Mucosa of stomach (tissue), 1 donor: Measurements from ENCODE around the gene CIZ1.
A peak's percentile ranks its signal among the peaks of the same experiment; 100 is the strongest.
"Not testable (repeated sequence)": the region's sequence is repeated elsewhere in the genome, so short reads cannot be mapped to it uniquely, and the experiment has no call there.

Experiments used
- H3K27me3 ChIP-seq: one replicate; pipeline ENCODE4 v1.7.0; 2013; ENCODE audit warnings: mild to moderate bottlenecking, low read length; ENCODE audit not compliant: control insufficient read depth, insufficient read depth
- H3K36me3 ChIP-seq: one replicate; pipeline ENCODE4 v1.7.0; 2013; ENCODE audit warnings: low read length; ENCODE audit not compliant: control insufficient read depth, insufficient read depth
- H3K4me1 ChIP-seq: one replicate; pipeline ENCODE4 v1.7.0; 2013; ENCODE audit warnings: mild to moderate bottlenecking, low read length; ENCODE audit not compliant: control insufficient read depth, insufficient read depth
- H3K4me3 ChIP-seq: one replicate; pipeline ENCODE4 v1.7.0; 2013; ENCODE audit warnings: low read length
- H3K9ac ChIP-seq: one replicate; pipeline ENCODE4 v1.7.0; 2013; ENCODE audit warnings: mild to moderate bottlenecking, low read length, moderate library complexity
- H3K9me3 ChIP-seq: one replicate; pipeline ENCODE4 v1.7.0; 2013; ENCODE audit warnings: mild to moderate bottlenecking, low read length, moderate library complexity; ENCODE audit not compliant: control insufficient read depth
- donor health status: Pancreatic carcinoma.

CIZ1 gene

DNA sequence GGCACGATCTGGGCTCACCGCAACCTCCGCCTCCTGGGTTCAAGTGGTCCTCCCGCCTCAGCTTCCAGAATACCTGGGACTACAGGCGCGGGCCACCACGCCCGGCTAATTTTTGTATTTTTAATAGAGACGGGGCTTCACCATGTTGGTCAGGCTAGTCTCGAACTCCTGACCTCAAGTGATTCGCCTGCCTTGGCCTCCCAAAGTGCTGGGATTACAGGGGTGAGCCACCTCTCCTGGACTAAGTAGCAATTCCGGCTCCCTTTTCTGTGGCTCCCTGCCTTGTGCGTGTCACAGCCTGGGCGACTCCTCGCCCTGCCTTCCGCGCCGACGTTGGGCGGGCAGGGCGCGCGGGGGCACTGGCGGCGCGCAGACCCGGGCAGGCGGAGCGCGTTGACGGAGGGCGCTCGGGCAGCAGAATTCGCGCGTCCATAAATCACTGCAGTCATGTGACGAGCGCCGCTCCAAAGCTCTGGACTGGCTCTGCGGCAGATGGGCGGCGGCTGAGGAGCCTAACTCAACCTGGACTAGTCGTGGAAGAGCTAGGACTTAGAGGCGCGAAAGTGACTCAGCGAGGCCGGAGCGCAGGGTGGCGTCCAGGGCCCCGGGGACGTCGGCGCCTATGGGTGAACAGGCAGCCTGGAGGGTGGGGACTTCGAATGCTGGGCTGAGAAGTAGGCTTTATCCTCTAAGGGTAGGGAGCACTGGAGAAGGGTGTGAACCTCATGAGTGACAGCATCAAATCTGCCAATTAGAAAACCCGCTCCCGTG, 1.4 kb upstream of the CIZ1 start:
- no peaks in the 10 kb centered on the region for H3K9me3 ChIP-seq
- peak overlapping the region; percentile 99 for H3K9ac ChIP-seq
- no peaks in the 10 kb centered on the region for H3K36me3 ChIP-seq
- no peaks in the 10 kb centered on the region for H3K27me3 ChIP-seq
- H3K4me1 ChIP-seq: peaks cover 15% of the 10 kb centered on the region
- no peak overlapping the region for H3K4me3 ChIP-seq

DNA sequence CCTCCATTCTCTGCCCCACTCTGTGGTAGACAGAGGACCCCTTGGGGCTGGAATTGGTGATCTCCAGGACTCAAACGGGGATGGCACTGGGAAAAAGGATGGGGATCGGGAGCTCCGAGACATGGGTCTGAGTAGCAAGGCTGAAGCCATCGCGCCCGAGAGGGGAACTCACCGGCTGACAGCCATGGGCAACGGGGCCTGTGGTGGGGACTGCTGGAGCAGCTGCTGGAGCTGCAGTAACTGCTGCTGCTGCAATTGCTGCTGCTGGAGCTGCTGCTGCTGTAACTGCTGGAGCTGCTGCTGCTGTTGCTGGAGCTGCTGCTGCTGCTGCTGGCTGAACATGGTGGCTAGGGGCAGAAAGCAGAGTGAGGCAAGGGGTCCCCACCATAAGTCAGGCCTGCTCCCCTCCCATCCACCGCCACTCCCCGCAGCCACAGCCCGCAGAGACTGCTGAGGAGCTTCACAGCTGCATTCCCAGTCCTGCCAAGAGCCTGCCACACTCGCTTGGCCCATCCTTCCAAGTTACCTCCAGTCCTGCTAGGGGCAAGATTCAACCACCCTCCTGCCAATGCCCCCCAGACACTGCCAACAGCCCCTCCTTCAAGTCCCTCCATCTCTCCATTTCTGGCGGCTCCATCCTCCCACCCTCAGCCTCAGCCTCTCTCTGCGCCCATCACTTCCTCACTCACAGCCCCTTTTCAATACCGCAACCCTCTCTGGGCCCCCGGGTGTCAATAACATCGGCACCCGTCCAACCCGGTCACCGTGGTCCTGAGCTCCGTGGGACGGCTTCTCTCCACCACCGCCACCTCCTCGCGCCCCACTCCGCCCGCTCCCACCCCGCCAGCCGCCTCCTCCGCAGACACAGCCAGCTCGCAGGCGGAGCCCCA, 611 bp downstream of the CIZ1 start:
- Histone ChIP-seq H3K4me1 (peaks cover 15% of the 10 kb centered on the region), H3K9me3 (no peaks in the 10 kb centered on the region), H3K4me3 (peak overlapping the region; percentile 85), H3K27me3 (no peaks in the 10 kb centered on the region), H3K36me3 (no peaks in the 10 kb centered on the region), H3K9ac (peak overlapping the region; percentile 99)

DNA sequence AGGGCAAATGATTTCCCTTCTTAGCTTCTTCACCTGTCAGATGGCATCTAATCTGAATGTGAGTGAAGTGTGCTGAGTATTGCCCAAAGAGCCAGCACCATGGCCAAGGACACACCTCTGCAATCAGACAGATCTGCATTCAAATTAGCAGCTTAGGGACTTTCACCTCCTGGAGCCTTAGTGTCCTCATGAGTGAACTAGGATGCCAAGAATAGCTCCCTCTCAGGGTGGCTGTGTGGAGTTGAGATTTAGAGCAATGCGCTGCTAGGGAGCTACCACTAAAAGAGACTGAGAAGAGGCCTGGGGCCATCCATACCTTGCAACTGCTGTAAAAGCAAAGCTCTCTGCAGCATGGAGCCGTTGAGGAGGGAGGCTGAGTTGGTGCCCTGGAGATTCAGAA, 1.4 kb downstream of the CIZ1 start:
- Histone ChIP-seq H3K9me3 (no peaks in the 10 kb centered on the region), H3K36me3 (no peaks in the 10 kb centered on the region), H3K4me1 (peaks cover 15% of the 10 kb centered on the region), H3K9ac (no peak overlapping the region), H3K4me3 (no peak overlapping the region), H3K27me3 (no peaks in the 10 kb centered on the region)

DNA sequence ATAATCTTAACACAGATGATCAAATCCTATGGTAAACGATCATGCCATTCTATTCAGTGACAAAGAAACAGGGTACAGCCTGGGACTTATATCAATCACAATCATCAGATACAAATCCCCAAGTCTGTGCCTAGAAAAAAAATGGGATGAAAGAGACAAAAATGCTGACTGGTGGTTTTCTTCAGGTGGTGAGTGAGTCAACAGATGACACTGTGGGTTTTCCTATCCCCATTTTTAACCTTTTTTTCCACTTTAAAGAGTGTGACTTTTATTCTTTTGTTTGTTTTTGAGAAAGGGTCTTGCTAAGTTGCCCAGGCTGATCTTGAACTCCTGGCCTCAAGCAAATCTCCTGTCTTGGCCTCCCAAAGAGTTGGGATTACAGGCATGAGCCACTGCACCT, 3.2 kb downstream of the CIZ1 start:
- peaks cover 15% of the 10 kb centered on the region for H3K4me1 ChIP-seq
- H3K27me3 ChIP-seq: no peaks in the 10 kb centered on the region
- H3K9me3 ChIP-seq: no peaks in the 10 kb centered on the region
- no peaks in the 10 kb centered on the region for H3K36me3 ChIP-seq
- H3K9ac ChIP-seq: no peak overlapping the region
- no peak overlapping the region for H3K4me3 ChIP-seq

DNA sequence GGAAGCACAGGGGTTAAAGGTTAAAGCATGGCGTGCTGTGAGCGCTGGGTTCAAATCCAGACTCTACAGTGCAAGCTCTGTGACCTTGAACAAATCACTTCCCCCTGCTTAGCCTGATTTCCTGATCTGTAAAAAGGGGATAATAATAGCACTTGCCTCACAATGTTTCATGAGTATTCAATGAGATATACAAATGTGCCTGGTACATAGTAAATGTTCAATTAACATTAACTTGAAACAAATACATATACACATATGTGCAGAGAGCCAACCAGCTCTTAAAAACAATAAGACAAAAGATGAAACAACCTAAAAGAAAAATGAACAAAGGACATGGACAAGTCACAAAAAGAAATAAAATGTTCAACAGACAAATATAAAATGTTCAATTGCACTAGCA, 4.0 kb downstream of the CIZ1 start:
- no peaks in the 10 kb centered on the region for H3K27me3 ChIP-seq
- no peak overlapping the region for H3K9ac ChIP-seq
- no peak overlapping the region for H3K4me3 ChIP-seq
- peaks cover 12% of the 10 kb centered on the region for H3K4me1 ChIP-seq
- no peaks in the 10 kb centered on the region for H3K9me3 ChIP-seq
- H3K36me3 ChIP-seq: no peaks in the 10 kb centered on the region

DNA sequence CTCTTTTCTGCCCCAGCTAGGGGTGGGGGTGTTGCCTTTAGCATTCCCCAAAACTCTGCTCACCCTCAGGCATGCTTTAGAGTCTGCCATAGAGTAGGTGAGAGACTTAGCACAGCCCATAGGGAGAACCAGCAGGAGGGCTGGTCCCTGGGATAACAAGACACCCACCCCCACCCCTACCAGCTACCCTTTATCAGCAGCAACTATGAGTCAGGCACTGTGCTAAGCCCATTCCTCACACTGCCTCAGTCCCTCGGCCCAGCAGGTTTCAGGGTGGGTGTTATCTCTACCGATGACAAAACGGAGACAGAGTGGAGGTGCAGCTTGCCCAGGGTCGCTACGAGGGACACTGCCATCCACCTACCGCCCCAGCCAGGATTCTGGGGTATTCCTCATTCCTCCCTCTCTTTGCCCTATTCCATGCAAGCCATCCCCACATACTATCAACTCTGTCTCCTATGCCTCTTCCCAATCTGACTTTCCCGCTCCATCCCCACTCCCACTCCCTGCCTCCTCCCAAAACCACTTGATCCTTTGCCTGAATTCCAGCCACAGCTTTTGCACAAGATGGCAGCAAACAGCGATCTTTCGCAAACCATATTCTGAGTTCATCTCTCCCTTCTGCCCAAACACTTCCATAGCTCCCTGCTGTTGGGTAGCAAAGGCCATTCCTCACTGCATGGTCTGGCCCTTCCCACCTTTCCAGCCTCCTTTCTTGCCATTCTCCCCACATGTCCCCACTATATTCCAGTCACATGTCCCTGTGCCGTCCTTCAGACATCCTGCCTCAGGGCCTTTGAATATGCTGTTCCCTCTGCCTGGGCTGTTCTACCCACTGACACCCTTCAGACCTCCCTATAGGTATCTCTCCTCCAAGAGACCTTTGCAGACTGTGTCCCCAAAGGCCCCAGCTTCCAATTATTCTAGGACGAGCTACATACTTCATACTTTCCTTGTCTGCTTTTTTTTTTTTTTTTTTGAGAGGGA, 5.1 kb downstream of the CIZ1 start:
- H3K36me3 ChIP-seq: no peaks in the 10 kb centered on the region
- H3K9ac ChIP-seq: no peak overlapping the region
- no peaks in the 10 kb centered on the region for H3K27me3 ChIP-seq
- H3K9me3 ChIP-seq: no peaks in the 10 kb centered on the region
- no peak overlapping the region for H3K4me3 ChIP-seq
- peaks cover 12% of the 10 kb centered on the region for H3K4me1 ChIP-seq

DNA sequence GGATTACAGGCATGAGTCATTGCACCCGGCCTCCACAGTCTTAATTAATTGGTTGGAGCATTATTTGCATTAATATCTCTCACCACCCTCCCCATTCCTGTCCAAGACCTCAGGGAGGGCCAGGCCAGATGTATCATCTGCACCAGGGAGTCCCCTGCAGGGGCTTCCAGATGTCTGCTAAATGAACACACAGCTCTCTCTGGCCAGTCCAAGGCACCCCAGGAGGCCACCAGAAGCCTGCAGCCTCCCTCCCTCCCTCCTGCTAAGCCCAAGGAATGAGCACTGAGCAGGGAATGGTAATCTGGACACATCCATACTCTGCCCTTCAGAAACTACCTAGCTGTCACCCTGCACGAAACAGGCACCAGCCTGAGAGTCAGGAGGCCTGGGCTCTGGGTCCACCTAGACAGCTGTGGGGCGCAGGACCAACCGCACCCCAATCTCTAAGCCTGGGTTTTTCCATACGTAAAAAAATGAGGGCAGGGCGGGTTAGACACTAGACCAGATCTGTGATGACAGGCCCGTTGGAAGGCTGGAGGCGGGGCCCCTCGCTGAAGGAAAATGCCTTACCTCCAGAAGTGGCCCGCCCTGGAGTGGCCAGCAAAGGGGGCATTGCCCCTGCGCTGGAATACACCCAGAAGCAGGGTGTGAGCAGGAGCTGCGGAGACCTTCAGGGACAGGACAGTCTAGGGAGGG, 8.3 kb downstream of the CIZ1 start:
- H3K4me1 ChIP-seq: no peaks in the 10 kb centered on the region
- H3K27me3 ChIP-seq: no peaks in the 10 kb centered on the region
- H3K9ac ChIP-seq: no peak overlapping the region
- H3K9me3 ChIP-seq: no peaks in the 10 kb centered on the region
- peaks cover 12% of the 10 kb centered on the region for H3K36me3 ChIP-seq
- H3K4me3 ChIP-seq: no peak overlapping the region

DNA sequence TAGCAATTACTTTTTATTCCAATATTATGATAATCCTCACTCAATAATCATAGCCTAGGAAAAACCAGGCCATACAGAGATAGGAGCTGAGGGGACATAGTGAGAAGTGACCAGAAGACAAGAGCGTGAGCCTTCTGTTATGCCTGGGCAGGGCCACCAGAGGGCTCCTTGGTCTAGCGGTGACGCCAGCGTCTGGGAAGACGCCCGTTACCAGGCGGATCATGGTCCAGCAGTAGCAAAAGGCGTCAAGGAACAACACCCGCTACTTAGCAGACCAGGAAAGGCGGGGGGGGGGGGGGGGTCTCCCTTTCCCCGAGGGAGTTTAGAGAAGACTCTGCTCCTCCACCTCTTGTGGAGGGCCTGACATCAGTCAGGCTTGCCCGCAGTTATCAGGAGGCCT, 9.9 kb downstream of the CIZ1 start:
- H3K36me3 ChIP-seq: peaks cover 18% of the 10 kb centered on the region
- H3K9me3 ChIP-seq, H3K4me3 ChIP-seq, H3K9ac ChIP-seq, H3K4me1 ChIP-seq, H3K27me3 ChIP-seq: not testable (repeated sequence)

DNA sequence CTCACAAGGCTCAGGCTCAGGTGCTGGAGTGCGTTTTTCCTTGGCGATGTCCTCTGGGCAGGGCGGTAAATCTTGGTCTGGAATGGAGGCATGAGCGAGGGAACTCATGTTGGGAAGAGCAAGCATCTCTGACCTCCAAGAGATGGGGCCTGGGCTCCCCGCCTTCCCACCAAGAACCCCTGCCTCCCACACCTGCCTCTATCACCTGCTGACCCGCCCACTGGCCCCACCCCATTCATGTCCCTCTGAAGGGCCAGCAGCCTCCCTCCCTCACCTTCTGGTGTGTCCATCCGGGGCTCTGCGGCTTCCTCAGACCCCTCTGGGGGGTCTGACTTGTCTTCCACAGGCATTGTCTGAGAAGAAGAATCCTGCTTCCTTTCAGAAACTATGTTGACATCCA, 10.9 kb downstream of the CIZ1 start:
- no peak overlapping the region for H3K4me3 ChIP-seq
- no peaks in the 10 kb centered on the region for H3K4me1 ChIP-seq
- H3K9me3 ChIP-seq: no peaks in the 10 kb centered on the region
- no peaks in the 10 kb centered on the region for H3K27me3 ChIP-seq
- H3K36me3 ChIP-seq: peaks cover 25% of the 10 kb centered on the region
- no peak overlapping the region for H3K9ac ChIP-seq

DNA sequence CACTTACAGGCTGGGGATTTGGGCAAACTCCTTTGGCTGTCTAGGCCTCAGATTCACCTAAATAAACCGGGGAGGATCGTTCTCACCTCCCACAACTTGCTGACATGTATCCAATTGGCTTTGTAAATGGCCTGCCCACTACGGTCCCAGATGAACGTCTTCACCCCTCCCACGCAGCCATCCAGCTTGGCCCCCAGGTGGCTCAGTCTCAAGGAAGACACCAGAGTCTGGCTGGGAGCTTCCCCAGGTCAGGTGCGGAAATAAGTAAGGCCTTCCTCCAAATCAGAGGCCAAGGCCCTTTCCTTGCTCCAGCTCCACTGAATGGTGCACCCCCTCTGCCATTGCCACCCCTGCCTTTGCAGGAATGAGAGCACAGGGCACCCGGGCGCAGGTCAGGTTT, 11.4 kb downstream of the CIZ1 start:
- H3K36me3 ChIP-seq: peaks cover 25% of the 10 kb centered on the region
- H3K9ac ChIP-seq: no peak overlapping the region
- no peaks in the 10 kb centered on the region for H3K27me3 ChIP-seq
- no peaks in the 10 kb centered on the region for H3K4me1 ChIP-seq
- H3K9me3 ChIP-seq: no peaks in the 10 kb centered on the region
- no peak overlapping the region for H3K4me3 ChIP-seq

DNA sequence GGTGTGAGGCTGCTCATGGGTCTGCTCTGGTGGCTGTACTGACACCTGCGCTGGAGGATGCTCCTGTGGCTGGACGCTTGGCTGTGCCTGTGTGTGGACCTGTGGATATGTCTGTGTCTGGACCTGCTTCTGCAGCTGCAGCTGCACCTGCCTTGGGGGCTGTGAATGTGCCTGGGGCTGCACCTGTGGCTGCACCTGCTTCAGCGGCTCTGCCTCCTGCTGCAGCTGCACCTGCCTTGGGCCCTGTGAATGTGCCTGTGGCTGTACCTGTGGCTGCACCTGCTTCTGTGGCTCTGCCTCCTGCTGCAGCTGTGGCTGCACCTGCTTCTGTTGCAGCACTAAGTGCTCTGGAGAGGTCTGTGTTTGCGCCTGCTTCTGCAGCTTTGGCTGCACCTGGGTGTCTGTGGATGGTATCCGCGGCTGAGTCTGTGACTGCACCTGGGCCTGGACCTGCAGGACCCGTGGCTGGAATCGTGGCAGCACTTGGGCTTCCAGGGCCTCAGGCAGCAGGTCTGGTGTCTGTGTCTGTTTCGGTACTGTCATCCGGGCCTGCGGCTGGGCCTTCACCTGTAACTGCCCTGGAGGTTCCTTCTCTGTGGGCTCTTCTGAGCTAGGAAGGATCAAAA, 12.5 kb downstream of the CIZ1 start:
- Histone ChIP-seq H3K27me3 (no peaks in the 10 kb centered on the region), H3K4me1 (no peaks in the 10 kb centered on the region), H3K9ac (no peak overlapping the region), H3K36me3 (peaks cover 25% of the 10 kb centered on the region), H3K9me3 (no peaks in the 10 kb centered on the region), H3K4me3 (no peak overlapping the region)
